ENCODE data around the gene DSP. TPM values are rescaled to one million over a fixed set of nuclear protein-coding genes. Genes with fewer than 3 reads are reported as not detected.

The DSP gene
- total RNA-seq, 1 donor from 2014 or later: 67.5 TPM

DNA sequence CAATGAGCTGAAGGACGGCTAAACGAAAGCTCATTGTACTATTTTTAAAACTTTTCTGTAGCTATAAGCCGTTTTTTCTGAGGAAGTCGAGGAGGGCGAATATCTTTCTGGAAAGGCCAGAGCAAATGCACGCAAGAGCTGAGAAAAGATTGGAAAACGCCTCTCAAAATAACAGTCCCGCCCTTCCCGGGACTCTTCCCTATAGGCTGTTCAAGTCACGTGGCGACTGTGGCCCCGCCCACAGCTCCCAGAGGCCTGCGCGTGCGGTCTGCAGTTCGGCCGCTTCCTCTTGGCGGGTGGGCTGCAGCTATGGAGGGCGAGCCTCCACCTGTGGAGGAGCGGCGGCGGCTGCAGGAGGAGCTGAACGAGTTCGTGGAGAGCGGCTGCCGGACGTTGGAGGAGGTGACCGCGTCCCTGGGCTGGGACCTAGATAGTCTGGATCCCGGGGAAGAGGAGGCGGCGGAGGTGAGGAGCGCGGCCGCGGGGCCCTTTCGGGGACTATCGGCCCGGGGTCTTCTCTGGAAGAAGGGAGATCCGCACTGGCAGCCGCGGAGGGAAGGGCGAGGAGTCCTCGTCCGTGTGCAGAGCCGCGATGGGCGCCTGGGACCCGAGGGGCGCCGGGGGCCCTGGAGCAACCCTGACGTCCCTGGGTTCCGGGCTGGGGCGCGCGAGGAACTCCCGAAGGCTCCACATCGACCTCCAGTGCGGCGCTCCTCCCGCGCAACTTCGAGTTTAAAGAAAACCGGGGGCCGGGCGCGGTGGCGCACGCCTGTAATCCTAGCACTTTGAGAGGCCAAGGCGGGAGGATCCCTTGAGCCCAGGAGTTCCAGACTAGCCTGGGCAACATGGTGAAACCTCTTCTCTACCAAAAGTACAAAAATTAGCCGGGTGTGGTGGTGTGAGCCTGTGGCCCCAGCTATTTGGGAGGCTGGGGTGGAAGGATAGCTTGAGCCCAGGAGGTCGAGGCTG is 48.8 kb downstream of the DSP start, which contains the start of gene SNRNP48:
TSS of gene SNRNP48 (plus strand) at position 250 of the 969 bp plus-strand sequence. CDS start at position 310, 60 bp downstream.
- ATAC-seq (peak; percentile 97), DNase-seq (ENCODE audit: low spot score) (peak; percentile 95)

- peak; percentile 48 for ATAC-seq
- DNase-seq (ENCODE audit: low spot score): peak; percentile 62
Measured at GRCh38 chr6:7590918-7591302, 49.4 kb downstream of the DSP start.

GRCh38 chr6:7591770-7592169 is 50.3 kb downstream of the DSP start:
- DNase-seq (ENCODE audit: low spot score) (no peak), ATAC-seq (no peak)

DNA sequence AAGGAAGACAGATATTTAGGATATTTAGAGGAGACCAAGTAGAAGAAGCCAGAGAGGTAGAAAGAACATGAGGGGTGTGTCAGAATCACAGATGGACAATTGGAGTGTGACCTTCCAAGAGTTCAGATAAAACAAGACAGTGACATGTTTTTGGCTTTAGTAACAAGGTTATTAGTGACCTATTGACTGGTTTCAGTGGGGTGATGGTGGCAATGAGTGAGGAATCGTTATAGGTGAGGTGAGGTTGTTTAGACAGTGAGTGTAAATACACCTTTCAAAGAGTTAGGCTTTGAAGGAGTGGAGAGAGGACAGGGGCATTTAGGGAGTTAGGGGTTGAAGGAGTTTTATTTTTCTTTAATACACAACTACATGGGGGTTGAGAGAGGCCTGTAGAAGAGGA is 51.8 kb downstream of the DSP start:
- DNase-seq (ENCODE audit: low spot score): no peak
- no peak for ATAC-seq

DNA sequence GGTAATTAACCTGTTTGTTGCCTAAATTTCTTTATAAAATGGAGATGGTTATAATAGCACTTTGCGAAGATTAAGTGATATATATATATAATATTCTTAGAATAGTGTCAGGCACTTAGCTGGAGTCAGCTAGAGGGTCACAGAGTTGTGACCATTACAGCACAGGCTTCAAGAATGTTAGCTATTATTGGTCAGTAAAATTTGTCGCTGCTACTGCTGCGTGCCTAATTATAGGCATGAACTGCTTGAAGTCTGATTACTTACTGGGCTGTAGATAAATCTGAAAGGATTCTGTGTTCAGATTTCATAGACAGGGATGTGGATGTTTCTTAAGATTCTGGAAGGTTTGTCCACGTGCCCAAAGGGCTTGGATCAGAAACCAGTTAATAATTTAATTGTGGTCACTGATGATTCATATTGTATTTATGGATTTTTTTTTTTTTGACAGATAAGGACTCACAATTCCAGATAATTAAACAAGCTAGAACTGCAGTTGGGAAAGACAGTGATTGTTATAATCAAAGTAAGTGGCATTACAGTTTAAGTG is 53.2 kb downstream of the DSP start:
- ATAC-seq (no peak), DNase-seq (ENCODE audit: low spot score) (no peak)

DNA sequence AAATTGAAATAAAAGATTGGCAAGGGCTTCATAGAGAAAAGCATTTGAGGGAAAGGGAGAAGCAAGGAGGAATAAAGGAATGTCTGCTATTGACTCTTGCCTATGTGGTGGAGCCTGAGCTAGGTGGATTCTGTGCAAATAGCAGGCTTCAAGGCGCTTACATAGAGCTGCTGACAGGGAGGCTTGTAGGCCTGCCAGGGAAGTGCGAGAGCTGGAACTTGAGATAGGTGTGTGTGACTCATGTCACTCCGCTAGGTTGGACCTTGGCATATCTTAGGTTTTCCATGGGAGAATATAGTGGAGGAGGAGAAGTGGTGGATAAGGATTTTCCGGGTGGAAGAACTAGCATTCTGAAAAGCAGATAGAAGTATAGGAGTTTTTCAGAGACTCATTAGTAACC is 62.5 kb downstream of the DSP start:
- ATAC-seq (no peak), DNase-seq (ENCODE audit: low spot score) (no peak)

GRCh38 chr6:7604506-7604905 is 63.0 kb downstream of the DSP start:
- ATAC-seq (no peak), DNase-seq (ENCODE audit: low spot score) (no peak)

- ATAC-seq: peak; percentile 89
- no peak for DNase-seq (ENCODE audit: low spot score)
Measured at GRCh38 chr6:7615611-7616383, 74.3 kb downstream of the DSP start.

- DNase-seq (ENCODE audit: low spot score) (no peak), ATAC-seq (peak; percentile 25)
Measured at GRCh38 chr6:7617801-7618764, 76.6 kb downstream of the DSP start.

DNA sequence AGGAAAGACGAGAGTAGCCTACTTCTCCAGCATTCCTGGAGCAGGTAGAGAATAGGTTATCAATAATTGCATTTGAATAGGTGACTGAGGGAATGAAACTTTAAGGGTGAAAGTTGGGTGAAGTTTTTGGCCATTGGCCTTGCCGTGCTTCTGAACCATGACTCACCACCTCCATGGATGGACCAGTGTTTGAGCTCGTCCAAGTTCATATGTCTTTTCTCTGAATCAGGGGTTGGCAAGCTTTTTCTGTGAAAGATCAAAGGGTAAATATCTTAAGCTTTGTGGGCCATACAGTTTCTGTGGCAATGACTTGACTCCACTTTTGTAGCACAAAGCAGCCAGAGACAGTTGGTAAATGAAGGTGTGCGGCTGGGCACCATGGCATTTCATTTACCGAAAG is 80.3 kb downstream of the DSP start:
- ATAC-seq: no peak

GRCh38 chr6:7624796-7625710 is 83.6 kb downstream of the DSP start:
- ATAC-seq (no peak), DNase-seq (ENCODE audit: low spot score) (no peak)

More for the DNA sequence above, 80.3 kb downstream of the DSP start:
- DNase-seq (ENCODE audit: low spot score): no peak

- ATAC-seq (no peak), DNase-seq (ENCODE audit: low spot score) (no peak)
Measured at GRCh38 chr6:7628479-7628878, 87.0 kb downstream of the DSP start.

DNA sequence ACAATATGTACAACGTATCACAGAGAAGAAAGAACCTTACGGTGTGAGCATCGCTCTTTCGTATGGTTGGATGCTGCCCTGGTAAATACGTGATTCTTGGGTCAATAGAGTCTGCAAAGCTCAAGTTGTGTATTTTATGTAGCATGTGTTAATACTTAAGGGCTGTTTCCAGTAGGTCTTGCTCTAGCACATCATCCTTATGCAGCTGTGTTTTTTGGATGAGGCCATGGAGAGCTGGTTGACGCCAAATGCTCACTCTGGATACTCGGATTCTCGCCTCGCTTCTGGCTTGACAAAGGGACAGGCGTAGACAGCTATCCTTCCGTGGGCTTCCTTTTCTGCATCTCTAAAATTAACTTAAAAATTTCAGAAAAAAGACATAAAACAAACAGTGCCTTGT is 87.4 kb downstream of the DSP start:
- DNase-seq (ENCODE audit: low spot score): no peak
- no peak for ATAC-seq

DNA sequence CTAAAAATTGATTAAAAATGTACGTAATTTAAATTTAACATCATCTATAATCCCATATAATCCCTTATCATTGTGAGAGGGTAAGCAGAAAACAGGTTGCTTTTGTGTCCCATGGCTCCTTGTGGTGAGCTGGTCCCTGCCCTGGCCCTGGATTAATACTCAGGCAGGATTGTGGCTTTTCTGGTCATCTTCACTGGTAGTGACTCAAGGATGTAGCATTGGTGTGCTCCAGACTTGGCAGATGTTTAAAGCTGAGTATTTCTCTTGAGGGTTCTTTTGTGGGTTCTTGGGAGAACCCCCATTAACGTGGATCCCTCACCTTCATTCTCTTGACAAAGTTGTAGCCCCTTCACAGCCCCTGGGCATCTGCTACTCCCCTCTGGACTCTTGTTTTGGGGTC is 87.8 kb downstream of the DSP start:
- DNase-seq (ENCODE audit: low spot score) (no peak), ATAC-seq (no peak)

GRCh38 chr6:7630792-7631191 is 89.3 kb downstream of the DSP start:
- no peak for ATAC-seq

DNA sequence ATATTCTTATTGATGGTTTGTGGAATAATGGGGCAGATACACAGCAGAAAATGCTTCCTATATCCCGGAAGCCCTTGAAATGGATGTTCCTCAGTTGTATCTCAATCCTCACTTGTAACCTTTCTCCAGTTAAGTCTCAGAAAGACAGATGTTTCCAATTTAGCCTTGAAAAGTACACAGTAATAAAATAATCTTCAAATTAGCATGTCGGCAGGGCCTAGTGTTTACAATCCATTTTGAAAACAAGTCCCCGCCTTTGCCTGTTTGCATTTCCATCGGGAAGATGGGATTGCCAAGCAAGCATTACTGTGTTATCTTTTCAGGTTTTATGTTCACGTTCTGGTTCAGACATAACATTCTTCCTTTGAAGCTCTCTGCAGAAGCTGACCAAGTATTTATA is 90.0 kb downstream of the DSP start:
- DNase-seq (ENCODE audit: low spot score) (no peak), ATAC-seq (no peak)

More at GRCh38 chr6:7630792-7631191, 89.3 kb downstream of the DSP start:
- no peak for DNase-seq (ENCODE audit: low spot score)

- no peak for ATAC-seq
Measured at GRCh38 chr6:7632501-7633290, 91.2 kb downstream of the DSP start.

DNA sequence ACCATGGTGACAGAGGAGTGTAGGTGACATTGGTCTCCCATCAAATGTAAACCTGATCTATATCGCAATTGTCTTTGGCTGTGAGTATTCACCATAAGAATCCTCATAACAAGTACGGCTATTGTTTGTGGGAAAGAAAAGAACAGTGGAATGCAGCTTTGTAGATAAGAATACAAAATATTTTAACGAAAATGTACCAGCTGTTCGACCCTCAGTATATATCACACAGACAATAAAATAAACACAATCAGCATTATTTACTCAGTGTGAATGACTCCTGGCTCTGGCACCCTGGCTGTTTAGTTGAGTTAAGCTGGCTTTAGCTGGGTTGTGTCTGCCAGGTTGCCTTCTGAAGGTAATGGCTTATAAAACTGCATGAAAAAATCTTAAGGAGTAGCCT is 91.9 kb downstream of the DSP start:
- DNase-seq (ENCODE audit: low spot score): no peak
- no peak for ATAC-seq

More at GRCh38 chr6:7632501-7633290, 91.2 kb downstream of the DSP start:
- DNase-seq (ENCODE audit: low spot score): no peak

All from left lobe of liver (tissue), 2 donors.